K562 (cell line): ENCODE measurements around the gene DOCK8. TPM values are rescaled to one million over a fixed set of nuclear protein-coding genes. Genes with fewer than 3 reads are reported as not detected.

Source experiments
- ARHGAP35 ChIP-seq: fragments of 450-650 bp; IDR thresholded peaks from 2 replicates; pipeline ENCODE4 v1.6.1; 2018; ENCODE audit not compliant: partially characterized antibody
- BRD9 ChIP-seq: fragments of 450-650 bp; IDR thresholded peaks from 2 replicates; pipeline ENCODE4 v1.6.1; 2018; ENCODE audit warnings: low read depth; ENCODE audit not compliant: partially characterized antibody
- CBFB ChIP-seq: sonication (generic); formaldehyde crosslinking; IDR thresholded peaks from 2 replicates; pipeline ENCODE4 v1.4.0; 2020; ENCODE audit warnings: mild to moderate bottlenecking, missing genetic modification reagents
- ERF ChIP-seq: fragments of 450-650 bp; formaldehyde crosslinking; IDR thresholded peaks from 2 replicates; pipeline ENCODE4 v1.4.0; 2020; ENCODE audit warnings: mild to moderate bottlenecking, mixed read lengths
- FIP1L1 ChIP-seq: fragments of 200-400 bp; formaldehyde crosslinking; IDR thresholded peaks from 2 replicates; pipeline ENCODE4 v1.6.1; 2018; ENCODE audit warnings: mild to moderate bottlenecking, low read depth, low read length; ENCODE audit not compliant: poor library complexity, severe bottlenecking
- FOSL1 ChIP-seq: fragments of 200-800 bp; sonication (Bioruptor generic); conservative IDR thresholded peaks from 2 replicates; pipeline ENCODE4 v1.6.1; 2016; ENCODE audit warnings: missing genetic modification characterization, missing compliant biosample characterization
- GTF2A2 ChIP-seq: IDR thresholded peaks from 2 replicates; pipeline ENCODE4 v1.6.1; 2016; ENCODE audit warnings: mild to moderate bottlenecking, missing genetic modification characterization, missing compliant biosample characterization
- ILK ChIP-seq: fragments of 450-650 bp; IDR thresholded peaks from 2 replicates; pipeline ENCODE4 v1.6.1; 2016; ENCODE audit warnings: missing genetic modification characterization, low read depth, mild to moderate bottlenecking, missing compliant biosample characterization, moderate library complexity, borderline replicate concordance
- LEF1 ChIP-seq: fragments of 450-650 bp; IDR thresholded peaks from 2 replicates; pipeline ENCODE4 v1.6.1; 2016; ENCODE audit warnings: mild to moderate bottlenecking
- NCOA2 ChIP-seq, 2 experiments: fragments of 450-650 bp; IDR thresholded peaks; 2 replicates each; pipeline ENCODE4 v1.6.1; 2018; ENCODE audit warnings: mild to moderate bottlenecking in 2 of 2, moderate library complexity in 1 of 2; ENCODE audit not compliant: partially characterized antibody in 2 of 2
- SAFB ChIP-seq: fragments of 200-400 bp; formaldehyde crosslinking; IDR thresholded peaks from 2 replicates; pipeline ENCODE4 v1.6.1; 2017; ENCODE audit warnings: low read depth, low read length, borderline replicate concordance
- SNIP1 ChIP-seq: fragments of 450-650 bp; IDR thresholded peaks from 2 replicates; pipeline ENCODE4 v1.7.1; 2017; ENCODE audit warnings: low read depth, mild to moderate bottlenecking
- polyA plus RNA-seq, 8 experiments: library from polyadenylated mRNA; depleted of rRNA in 4 of 8; stranded (reverse) in 5 of 8; unstranded in 3 of 8; fragments of >200 nt; fragmentation: Nextera tagmentation in 2 of 8; fragmentation: Illumina TruSeq in 1 of 8; extraction: Ambion mirVana in 2 of 8; extraction: Trizol in 1 of 8; gene quantifications; 2 replicates each; pipeline versions ENCODE4 v1.2.1 to v1.2.3, GENCODE V29; 2011 to 2014; ENCODE audit warnings: inconsistent platforms in 1 of 8, missing spikeins in 1 of 8
- total RNA-seq, 7 experiments: library from RNA; depleted of rRNA in 6 of 7; stranded (reverse); fragments of >200 nt in 6 of 7; fragmentation: Illumina TruSeq in 2 of 7; extraction: Trizol in 2 of 7; gene quantifications; 2 replicates each; pipeline versions ENCODE4 v1.2.1 to v1.2.3, GENCODE V29; 2011 to 2021; ENCODE audit warnings: low replicate concordance in 1 of 7
- TF ChIP-seq, protein P1 (sequence below), 2 experiments: fragments of 450-650 bp; IDR thresholded peaks; 2 replicates each; pipeline ENCODE4 v1.6.1; 2016
- TF ChIP-seq, protein P2 (sequence below): fragments of 250-450 bp; sonication (Bioruptor Pico); IDR thresholded peaks from 2 replicates; pipeline ENCODE4 v1.4.0; 2020; ENCODE audit warnings: mild to moderate bottlenecking, moderate library complexity

The DOCK8 gene
- total and polyA plus RNA-seq, 9 of the 15 experiments (the other 6 are each of a cell fraction or from before 2014, with no cell fraction given) = 14.4 to 53.8 (median 25.1) TPM

DNA sequence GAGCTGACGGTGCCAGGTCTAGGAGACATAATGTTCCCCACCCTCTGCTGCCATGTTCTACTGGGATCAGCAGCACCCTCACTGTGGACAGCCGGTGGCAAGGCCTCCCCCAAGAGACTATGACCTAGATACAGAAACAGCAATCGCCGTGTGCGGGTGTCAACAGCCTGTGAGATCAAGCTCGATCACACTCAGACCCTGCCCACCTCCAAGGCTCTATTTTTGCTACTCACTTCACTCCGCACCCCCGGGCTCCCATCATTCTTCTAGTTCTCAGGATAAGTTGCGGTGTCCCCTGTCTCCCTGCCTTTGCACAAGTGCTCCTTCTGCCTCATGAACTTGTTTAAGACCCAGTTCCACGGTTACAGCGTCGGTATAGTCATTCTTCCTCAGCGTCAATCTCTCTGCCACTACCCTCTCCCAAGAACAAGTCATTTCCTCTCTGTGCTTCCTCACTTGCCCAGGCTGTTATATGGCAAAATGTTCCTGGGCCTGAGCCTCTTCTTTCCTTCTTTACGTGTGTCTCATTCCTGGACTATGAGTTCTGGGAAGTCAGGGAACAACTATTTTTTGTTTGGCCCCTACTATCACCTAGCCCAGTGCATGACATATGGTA, 5.4 kb upstream of the DOCK8 start (continued):
- TF ChIP-seq CBFB (no peak), FIP1L1 (no peak), GTF2A2 (tag) (no peak), ILK (tag) (no peak), NCOA2 (IDR thresholded peaks at IDR 0.05; ENCODE audit: partially characterized antibody in 2 of 2) (no peak), LEF1 (no peak), BRD9 (peak; percentile 11), SAFB (no peak), ERF (CRISPR knock-in tag) (no peak), SNIP1 (no peak), FOSL1 (tag) (no peak), ARHGAP35 (no peak)
- TF ChIP-seq, protein P1, sequence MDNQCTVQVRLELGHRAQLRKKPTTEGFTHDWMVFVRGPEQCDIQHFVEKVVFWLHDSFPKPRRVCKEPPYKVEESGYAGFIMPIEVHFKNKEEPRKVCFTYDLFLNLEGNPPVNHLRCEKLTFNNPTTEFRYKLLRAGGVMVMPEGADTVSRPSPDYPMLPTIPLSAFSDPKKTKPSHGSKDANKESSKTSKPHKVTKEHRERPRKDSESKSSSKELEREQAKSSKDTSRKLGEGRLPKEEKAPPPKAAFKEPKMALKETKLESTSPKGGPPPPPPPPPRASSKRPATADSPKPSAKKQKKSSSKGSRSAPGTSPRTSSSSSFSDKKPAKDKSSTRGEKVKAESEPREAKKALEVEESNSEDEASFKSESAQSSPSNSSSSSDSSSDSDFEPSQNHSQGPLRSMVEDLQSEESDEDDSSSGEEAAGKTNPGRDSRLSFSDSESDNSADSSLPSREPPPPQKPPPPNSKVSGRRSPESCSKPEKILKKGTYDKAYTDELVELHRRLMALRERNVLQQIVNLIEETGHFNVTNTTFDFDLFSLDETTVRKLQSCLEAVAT (IDR thresholded peaks at IDR 0.05) = 0 out of 4 replicates have a peak, but pooled peaks of 1 of the 2 experiments have one; percentile 38
- TF ChIP-seq, protein P2, sequence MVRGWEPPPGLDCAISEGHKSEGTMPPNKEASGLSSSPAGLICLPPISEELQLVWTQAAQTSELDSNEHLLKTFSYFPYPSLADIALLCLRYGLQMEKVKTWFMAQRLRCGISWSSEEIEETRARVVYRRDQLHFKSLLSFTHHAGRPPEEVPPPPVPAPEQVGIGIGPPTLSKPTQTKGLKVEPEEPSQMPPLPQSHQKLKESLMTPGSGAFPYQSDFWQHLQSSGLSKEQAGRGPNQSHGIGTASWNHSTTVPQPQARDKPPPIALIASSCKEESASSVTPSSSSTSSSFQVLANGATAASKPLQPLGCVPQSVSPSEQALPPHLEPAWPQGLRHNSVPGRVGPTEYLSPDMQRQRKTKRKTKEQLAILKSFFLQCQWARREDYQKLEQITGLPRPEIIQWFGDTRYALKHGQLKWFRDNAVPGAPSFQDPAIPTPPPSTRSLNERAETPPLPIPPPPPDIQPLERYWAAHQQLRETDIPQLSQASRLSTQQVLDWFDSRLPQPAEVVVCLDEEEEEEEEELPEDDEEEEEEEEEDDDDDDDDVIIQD (CRISPR knock-in tag) = no peak
- TF ChIP-seq, all 486 proteins: peak for 11
